ENCODE data around the gene FBXO34.

Gene FBXO34

GRCh38 chr14:55386037-55386808, 115.0 kb downstream of the FBXO34 start:
- DNase-seq = no peak

GRCh38 chr14:55387121-55387520, 115.9 kb downstream of the FBXO34 start:
- DNase-seq = no peak

GRCh38 chr14:55388160-55388559, 116.9 kb downstream of the FBXO34 start:
- DNase-seq = no peak

- no peak for DNase-seq
Measured at GRCh38 chr14:55389330-55389729, 118.1 kb downstream of the FBXO34 start.

GRCh38 chr14:55398679-55399078, 127.5 kb downstream of the FBXO34 start:
- no peak for DNase-seq

GRCh38 chr14:55399183-55399582, 128.0 kb downstream of the FBXO34 start:
- DNase-seq = no peak

GRCh38 chr14:55399852-55400251, 128.6 kb downstream of the FBXO34 start:
- DNase-seq = no peak

GRCh38 chr14:55401751-55402150, 130.5 kb downstream of the FBXO34 start:
- no peak for DNase-seq
